NCI-H1092 treated with DMSO at 0.1 percent for 48 hours (cell line): ENCODE results near the gene TPBGL.
"Not testable (repeated sequence)": the region's sequence is repeated elsewhere in the genome, so short reads cannot be mapped to it uniquely, and the experiment has no call there.

Experiments used
- DNase-seq: peaks from one replicate; lab custom pipeline; 2025; lab: John Stamatoyannopoulos, UW

TPBGL gene

DNA sequence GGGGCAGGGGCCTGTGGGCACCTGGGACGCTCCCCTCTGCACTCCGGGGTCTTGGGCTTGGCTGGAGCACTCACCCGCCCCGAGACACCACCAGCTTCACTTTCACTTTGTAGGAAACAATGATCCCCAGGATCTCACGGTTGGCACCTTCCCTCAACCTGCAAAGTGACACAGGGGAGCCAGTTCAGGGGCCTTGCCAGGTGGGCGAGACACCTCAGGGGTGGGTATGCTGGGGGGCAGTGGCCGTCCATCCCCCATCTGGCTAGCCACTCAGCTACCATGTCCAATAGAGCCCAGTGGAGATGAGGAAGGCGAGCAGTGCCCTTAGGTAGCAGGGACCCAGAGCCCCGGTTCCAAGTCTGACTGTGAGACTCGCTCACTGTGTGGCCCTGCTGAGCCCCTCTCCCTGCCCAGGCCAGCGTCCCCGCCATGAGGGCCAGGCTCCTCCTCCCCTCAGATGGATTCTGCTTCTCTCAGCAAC, 32.3 kb downstream of the TPBGL start:
- DNase-seq: no peak

DNA sequence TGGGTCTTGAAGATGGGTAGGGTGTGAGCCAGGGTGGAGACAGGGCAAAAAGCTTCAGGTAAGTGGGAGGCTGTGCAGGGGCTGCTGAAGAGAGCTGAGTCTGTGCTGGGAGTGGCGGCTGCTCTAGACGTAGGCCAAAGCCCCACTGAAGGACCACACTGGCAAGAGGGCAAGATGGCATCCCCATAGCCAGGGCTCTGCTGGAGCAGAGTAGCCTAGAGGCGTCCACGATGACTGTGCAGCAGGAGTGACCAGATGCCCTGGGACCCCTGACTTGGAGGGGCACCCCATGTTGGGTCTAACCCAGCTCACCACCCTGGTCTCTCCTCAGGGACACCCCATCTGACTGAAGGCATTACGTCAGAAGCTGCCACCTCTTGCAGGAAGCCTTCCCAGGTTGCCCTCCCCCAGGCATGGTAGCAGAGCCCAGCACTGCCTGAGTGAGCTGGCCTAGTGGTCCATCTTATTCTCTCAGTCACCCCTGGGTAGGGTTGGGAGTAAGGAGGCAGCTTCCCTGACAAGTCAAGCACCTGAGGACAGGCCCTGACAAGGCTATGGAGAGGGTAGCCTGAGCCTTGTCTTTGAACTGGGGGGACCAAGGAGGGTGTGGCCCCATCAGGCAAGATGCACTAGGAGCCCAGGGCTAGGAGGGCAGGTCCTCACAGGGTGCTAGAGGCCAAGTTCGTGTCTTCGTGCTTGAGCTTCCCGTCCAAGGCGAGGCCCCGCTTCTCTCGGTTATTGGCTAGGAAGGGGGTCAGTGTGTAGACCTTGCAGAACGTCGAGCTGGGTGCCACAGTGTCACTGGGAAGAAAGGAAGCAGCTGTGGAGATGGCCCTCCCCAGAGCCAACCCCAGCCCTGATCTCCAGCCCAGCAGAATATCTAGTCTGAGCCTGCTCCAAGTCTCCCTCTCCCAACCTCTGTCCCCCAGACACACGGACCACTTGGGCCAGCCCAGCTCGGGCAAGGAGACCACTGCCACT, 33.1 kb downstream of the TPBGL start:
- DNase-seq: no peak

DNA sequence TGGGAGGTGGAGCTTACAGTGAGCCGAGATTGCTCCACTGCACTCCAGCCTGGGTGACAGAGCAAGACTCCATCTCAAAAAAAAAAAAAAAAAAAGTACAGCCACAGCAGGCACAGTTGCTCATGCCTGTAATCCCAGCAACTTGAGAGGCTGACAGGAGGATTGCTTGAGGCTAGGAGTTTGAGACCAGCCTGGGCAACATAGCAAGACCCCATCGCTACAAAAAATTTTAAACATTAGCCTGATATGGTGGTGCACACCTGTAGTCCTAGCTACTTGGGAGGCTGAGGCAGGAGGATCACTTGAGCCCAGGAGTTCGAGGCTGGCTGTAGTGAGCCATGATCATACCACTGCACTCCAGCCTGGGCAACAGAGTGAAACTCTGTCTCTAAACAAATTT, 34.1 kb downstream of the TPBGL start:
- DNase-seq: not testable (repeated sequence)

DNA sequence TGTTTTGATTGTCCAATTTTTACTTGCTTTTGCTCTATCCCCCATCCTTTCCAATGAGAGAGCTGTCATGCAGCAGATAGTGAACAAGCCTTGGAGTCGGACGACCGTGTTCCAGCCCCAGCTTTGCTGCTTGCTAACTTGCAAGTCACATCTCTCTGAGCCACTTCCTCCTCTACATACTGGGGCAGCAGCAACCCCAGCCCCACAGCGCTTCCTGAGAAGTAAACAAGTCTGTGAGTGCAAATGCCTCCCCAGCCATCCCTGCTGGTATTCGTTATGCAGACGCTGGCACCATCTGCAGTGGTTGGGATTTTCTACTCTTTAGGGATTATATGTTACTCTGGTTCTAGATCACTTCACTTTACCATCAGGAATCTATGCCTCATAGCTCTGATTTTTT, 35.0 kb downstream of the TPBGL start:
- DNase-seq: peak; percentile 16

DNA sequence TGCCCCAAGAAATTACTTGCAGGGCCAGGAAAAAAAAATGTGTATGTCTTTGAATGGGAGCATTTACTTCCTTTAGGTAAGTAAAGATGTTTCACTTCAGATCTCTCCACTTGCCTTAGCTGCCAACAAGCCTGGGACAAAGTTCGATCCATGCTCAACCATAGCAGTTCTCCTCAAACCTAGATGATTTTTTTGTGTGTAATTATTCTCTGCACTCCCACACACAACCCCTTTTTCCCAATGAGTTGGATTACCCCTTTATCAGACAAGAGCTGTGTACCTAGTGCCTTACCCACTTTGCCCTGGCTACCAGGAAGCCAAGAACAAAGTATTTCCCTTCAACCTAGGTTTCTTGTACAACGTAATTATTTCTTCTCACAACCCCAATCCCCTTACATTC, 35.6 kb downstream of the TPBGL start:
- no peak for DNase-seq

DNA sequence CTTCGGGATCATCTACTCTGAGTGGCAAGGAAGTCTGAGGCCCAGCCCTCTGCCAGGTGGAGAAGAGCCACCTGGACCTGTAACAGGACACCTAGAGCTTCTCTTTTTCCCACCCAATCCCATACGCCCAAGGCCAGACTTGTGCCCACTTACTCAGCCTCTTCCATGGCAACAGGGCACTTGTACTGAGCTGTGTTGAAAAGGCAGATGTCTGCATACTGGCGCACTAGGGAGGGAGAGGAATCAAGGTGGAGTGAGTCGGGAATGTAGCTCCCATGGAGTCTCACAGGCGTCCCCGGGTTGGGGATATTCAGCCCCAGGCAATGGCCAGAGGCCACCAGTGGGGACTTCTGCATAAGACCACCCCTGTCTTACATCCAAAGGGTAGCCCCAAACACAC, 36.1 kb downstream of the TPBGL start:
- DNase-seq: peak; percentile 94

DNA sequence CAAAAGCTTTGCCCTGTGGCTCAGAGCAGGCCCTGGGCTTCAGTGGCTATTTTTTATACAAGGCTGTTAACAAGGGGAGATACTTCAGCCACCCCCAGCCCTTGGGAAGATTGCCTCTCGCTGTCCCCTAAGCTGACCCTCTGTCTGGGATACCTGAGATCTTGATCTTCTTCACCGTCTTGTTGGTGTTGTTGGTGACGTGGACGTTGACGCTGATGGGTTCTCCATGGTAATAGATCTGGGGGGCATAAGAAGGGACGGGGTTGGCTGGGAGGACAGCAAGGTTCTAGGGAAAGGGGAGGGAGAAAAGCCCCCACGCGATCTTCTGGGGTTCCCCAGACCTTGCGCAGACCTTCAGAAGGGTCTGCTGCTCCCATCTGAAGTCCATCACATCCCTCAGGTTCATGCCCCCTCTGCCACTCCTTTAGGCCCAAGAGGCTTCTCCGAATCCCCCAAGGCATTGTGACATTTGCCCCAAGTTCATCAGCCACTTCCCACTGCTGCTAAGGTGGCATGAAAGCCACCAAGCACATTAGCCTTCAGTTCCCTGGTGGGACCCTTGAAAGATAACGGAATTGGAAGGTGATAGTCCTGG, 36.7 kb downstream of the TPBGL start:
- DNase-seq: no peak

DNA sequence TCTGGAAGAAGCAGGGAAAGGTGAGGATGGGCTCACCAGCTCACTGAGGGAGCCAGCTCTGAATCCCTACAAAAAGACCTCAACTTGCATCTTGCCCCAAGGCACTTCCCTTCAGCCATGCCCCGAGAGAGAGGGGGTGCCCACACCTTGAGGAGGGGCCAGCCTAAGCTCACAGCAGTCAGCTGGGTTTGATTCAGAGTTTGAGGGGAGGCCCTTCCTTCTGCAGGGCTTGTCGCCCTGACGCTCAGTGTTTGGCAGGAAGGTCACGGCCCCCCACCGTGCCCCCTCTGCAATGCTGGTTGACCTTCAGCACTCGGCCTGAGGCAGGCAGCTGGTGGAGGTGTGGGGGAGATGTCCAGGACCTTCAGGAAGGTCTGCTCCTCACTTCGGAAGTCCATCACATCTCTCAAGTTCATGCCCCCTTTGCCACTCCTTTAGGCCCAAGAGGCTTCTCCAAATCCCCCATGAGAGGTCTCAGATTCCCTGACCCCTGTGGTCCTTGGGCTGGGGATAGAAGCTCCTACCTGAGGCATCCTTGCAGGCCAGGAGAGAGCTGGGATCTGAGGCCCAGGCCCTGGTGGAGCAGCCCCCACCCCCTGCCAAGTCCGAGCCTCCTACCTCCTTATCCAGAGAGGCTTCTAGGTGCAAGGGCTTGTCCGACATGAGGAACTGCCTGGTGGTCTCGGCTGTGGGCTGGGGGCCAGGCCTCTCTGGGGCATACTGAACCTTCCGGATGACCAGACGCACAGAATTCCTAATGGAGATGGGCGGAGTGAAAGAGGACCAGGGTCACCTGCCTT, 37.6 kb downstream of the TPBGL start:
- no peak for DNase-seq

DNA sequence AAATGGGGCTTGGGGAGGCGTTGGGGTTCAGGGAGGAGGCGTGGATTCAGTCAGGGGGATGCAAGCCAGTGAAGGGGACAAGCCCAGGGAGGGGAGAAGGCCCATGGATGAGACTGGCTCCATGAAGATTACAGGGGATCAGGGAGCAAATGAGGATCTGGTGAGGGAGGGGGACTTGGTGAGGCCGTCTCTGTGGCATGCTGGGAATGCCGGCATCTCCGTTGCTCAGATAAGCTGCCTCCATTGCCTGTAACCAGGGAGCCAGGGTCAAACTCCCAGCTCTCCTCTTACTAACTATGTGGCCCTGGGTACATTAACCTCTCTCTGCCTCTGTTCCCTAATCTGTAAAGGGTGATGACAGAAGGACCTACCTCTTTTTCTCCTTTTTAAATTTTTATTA, 38.7 kb downstream of the TPBGL start:
- no peak for DNase-seq

DNA sequence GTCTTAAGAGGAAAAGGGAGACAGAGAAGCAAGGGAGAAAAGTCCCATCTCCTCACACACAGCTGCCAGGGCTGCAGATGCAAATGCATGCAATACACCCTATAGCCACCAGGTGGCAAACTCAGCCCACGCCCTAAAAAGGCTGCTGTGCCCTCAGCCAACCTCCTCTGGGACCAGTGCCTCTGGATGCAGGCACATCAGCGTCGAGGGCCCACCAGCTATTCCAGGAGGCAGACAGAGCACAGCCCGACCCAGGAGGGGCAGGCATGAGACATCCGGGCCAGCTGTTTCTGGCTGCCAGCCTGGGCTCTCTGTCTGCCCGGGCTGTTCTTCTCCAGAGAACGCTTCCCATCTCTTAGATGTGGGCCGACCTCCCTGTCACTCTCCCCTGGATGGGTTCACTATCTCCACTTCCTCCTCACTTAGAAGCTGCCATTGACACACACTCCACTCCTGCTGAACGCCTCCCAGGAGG, 39.7 kb downstream of the TPBGL start:
- peak; percentile 74 for DNase-seq

DNA sequence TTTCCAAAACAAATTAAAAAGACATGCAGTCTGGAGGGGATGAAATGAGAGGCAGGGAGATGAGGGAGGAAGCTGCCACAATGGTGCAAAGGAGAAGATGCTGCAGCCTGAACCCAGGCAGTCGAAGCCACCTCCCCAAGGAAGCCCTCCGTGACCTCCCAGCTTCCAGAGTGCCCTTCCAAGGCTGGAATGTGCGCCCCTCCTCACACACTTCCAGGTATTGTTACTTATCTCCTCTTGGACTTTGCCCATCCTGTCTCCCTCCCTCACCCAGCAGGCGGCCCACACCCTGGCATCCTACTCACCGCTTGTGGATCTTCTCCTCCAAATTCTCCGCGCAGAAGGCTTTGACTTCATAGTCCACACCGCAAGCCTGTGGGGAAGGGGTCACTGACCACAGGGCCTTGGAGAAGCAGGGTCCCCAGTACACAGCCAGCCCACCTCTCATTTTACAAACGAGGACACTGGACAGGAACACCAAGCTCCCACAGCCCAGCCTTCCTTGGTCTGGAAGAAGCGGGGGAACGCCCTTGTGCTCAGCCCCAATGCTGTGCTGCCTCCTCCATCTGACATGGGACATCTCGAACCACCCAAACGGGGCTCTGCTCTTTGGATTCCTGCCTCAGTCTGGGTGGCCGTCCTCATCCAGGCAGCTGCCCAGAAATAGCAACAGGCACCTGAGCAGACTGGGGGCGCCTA, 40.3 kb downstream of the TPBGL start:
- no peak for DNase-seq

DNA sequence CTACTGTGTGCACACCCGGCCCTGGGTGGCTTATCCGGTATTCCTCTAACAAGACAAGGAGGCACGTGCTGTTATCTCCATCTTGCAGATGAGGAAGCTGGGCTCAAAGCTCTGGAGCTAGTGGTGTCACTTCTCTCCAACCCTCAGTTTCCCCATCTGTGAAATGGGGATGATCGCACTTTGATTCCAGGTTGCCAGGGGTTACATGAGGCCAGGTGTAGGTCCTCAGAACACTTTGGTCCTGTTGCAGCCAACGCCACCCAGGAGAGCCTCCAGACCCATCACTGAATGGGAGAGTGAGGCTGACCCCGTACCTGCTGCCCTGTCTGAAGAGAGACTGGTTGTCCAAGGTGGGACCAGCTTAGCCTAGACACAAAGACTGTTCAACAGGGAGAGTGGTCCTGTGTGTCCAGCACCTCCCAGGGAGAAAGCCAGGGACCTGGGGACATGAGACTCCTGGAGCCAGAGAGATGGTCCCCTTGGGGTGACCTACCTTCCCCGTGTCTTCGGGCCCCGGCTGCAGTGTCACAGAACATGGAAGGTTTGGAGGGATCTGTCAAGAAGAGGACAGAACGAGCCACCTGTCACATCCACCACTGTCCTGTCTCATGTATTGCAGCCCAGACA, 41.0 kb downstream of the TPBGL start:
- no peak for DNase-seq

DNA sequence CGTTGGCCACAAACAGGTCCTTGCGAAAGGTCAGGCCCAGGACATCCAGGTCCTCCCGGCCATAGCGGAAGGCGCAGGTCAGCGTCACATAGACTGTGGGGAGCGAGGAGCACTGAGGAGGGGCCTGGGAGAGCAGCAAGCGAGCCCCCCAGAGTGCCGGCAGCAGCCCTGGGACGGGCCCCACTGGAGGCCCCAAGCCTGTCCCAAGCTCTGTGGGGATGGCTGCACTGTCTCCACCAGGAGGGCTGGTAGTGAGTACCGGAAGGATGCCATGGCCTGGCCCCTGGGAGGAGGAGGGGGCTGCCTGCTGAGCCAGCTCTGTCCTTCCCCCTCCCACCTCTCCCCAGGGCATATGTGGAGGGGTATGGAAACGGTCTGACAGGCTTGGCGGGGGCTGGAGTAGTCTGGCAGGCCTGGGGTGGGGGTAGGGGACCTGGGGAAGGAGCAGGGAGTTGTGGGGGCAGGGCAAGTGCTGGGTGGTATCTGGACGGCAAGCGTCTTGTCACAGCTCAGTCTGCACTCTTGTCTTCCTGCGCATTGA, 42.9 kb downstream of the TPBGL start:
- DNase-seq: no peak

DNA sequence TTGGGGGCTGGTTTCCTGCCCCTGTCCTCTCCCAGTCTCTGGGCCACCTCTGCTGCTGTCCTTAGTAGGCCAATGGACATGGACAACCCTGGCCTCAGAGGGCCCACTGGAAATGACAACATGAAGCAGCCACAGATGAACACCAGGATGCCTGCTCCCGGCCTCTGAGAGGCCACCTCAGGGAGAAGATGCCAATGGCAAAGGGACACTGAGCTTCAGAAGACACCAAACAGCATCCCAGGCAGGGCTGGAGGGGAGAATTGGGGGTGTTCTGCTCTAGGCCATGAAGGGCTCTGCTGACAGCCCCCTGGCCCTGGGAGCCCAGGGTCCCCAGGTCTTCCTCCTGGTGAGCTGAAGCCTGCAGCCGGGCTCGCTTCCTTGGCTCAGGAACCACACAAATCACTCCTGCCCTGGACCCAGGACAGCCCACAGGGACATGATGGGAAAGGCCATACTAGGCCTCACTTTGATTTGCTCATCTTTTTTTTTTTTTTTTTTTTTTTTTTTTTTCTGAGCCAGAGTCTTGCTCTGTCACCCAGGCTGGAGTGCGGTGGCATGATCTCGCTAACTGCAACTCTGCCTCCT, 45.3 kb downstream of the TPBGL start:
- no peak for DNase-seq

DNA sequence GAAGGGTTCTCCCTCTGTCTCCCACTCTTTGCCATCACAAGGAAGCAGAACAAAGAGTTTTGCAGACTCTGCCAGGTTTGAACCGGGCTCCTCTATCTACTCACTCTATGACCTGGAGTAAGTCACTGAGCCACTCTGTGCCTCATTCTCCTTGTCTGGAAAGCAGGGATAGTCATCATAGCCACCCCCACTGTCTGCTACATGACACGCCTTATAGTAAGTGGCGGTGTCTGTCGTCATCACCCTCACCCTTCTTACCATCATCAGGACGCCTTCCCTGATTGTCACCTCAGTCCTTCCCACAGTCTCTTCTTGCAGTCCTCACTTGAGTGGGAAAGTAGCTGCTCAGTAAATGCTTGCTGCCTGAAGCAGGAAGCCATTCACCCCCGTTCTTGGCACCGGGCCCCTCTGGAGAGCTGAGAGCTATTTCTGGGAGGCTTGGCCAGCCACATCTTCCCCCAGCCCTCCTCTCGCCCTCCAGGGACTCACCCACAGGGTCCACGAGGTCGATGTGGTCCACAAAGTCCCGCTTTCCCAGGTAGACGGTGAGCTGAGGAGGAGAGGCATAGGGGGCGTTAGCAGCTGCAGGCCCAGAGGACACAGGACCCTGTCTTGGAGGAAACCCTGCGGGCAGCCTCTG, 46.4 kb downstream of the TPBGL start:
- no peak for DNase-seq

DNA sequence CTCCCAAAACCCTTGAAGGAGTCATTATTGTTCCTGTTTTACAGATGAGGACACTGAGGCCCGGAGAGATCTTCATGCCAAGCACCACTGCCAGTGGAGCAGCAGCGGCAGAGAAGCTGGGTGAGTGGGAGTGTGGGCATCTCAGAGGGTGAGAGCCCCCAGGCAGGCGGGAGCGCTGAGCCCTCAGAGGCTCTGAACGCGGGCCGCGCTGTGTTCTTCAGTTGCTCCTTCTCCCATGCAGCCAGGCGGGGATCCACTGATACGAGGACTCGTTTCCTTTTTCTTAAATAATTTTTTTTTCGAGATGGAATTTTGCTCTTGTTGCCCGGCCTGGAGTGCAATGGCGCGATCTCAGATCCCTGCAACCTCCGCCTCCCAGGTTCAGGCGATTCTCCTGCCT, 47.0 kb downstream of the TPBGL start:
- no peak for DNase-seq

DNA sequence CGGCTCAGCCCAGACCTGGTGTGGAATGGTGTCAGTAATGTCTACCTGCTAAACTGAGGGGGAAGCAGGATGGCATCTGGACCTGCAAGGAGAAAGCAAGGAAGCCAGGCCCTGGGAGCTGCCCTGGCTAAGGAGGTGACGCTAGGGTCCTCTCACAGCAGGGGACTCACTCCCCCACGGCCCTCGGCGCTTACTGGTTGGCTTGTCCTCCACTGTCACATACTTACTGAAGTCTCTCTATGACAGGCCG, 48.9 kb downstream of the TPBGL start:
- DNase-seq: no peak

DNA sequence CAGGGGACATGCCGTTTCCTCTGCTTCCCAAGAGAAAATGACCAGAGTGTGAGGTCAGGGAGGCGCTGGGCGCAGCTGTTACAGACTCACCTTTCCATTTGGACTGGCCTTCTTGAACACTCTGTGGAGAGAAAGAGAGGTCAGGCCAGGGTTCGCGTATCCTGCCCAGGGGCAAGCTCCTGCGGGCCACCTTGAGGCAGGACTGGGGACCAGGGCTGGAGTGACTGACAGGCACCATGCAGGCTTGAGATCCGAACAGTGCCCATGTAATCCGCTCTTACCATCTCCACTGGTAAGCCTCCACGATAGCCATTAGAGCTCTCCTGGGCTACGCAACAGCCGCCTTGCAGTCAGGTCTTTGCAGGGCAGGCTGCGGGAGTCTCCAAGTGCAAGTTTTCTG, 49.3 kb downstream of the TPBGL start:
- DNase-seq: no peak

DNA sequence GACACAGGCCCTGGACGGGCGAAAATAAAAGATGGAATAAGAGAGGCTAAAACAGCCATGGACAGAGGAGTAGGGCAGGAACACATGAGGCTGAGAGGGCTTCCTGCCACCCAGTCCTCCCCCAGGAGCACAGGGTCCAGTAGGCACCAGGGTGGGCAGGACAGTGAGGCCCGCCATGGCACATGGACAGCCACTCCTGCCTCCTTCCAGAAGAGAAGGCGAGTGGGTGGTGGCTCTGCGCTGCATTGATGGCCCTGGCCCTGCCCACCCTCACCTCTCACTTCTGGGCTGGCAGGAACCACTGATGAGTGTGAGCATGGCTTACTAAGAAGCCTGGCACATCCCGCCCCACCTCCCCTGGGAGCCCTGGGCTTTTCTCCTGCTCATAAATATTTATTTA, 51.2 kb downstream of the TPBGL start:
- no peak for DNase-seq

DNA sequence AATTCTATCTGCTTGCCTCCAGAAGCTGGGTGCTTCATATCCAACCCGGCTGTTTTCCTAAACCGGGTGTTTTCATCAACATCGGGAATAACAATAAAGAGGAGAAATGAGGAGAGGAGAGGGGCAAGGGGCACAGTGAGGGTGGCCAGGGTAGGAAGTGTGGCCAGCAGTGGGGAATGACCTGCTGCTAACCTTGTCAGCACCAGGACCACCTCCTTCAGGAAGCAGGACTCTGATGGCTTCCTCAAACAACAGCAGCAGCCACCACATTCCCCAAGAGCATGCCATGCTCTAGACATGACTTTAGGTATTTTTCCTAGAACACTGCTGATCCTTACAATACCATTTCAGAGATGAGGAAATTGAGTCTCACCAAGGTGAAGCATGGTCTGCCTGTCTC, 52.4 kb downstream of the TPBGL start:
- DNase-seq: no peak
